Measurements from ENCODE around the gene QRFPR.
"Not testable (repeated sequence)": the region's sequence is repeated elsewhere in the genome, so short reads cannot be mapped to it uniquely, and the experiment has no call there.

The QRFPR gene

DNA sequence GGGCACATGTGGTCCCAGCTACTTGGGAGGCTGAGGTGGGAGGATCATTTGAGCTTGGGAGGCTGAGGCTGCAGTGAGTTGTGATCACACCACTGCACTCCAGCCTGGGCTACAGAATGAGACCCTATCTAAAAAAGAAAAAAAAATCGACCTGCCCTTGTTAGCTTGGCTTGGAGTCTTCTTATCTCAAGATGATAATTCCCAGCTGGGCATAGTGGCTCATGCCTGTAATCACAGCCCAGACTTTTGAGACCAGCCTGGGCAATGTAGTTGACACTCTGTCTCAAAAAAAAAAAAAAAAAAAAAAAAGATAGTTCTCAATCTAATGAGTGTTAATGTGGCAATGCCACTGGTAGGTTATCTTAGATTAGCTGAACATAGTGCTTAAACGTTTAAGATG is 41.0 kb downstream of the QRFPR start:
- DNase-seq (ENCODE audit: low read depth) = no peak

DNA sequence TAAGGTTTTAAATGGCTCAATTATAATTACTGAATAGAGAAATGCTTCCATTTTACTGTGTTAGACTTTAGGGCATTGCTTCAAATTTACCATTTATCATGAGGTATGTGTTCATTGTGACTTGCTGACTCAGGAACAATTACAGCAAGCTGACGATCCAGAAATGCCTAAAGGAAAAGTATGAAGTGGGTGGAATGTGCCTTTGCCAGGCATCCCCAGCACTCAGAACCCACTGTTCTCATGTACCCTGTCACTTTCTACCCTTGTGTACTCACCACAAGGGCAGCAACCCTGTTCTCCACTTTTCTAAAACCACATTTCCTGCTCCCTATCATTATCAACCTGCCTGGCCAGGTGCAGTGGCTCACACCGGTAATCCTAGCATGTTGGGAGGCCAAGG is 41.5 kb downstream of the QRFPR start:
- DNase-seq (ENCODE audit: low read depth) = no peak

DNA sequence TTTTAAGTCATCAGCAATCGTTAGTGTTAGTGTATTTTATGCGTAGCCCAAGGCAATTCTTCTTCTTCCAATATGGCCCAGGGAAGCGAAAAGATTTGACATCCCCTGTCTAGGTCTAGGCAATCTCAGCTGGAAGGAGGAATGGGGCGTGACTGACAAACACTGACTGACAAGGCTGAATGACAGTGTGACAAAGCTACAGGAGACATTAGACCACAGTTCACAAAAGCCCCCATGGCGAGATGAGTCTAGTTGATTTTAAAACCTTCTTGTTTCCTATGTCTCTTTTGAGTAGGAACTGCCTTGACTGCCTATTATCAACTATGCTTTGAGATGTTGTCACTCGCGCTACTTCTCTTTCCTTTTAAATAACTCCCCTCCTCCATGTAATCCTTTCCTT is 42.3 kb downstream of the QRFPR start:
- no peak for DNase-seq (ENCODE audit: low read depth)

DNA sequence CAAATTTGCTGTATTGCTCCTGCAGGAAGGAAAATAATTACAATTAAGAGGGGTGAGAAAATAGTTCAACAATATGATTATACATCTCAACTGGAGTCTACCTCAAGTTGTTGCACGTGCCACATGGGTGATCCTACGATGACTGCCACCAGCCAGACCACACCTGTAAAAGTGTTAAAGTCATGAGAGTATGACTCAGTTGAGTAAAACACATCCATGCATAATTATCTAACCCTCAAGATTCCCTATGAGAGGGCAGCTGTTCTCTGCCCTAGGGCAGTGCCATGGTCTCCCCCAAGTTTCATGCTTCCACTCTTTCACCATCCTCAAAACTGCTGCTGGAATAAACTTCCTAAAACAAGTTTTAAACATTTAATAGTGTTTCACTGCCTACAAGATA is 44.1 kb downstream of the QRFPR start:
- no peak for DNase-seq (ENCODE audit: low read depth)

DNA sequence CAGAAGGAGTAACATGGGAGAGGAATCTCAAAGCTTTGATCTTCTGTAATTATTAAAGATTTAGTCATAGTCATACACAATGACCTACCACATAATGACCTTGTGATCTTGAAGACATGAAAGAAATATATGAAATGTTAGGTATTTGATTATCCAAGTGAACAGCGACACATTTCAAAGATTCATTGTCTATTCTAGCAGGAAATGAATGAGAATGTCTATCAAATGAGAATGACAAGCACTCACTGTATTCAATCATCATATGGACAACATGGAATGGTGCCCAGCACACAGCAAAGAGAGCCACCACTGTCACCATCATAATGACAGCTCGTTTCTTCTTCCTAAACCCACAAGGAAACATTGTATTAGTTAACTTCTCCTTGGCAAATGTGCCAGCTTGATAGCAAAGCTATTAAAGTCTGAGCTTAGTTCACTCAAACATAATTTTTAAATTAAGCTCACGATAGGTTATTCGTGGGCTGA is 50.6 kb downstream of the QRFPR start:
- no peak for DNase-seq (ENCODE audit: low read depth)

DNA sequence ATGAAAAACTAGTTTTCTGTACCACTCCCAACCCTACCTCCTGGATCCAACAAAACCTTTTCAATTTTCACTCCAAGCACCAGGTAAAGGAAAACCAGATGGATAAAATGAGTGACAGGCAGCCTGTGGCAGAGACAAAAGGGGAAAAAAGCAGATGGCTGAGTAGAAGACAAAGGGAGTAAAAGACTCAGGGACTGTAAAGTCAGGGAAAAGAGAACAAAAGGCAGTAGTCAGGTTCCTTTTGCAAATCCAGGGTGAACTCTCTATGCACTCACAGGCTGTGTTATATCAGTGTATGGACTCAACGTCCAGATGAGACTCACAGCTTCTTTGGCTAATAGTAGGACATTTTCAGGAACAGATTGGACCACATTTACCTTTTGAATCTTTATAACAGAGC is 54.2 kb downstream of the QRFPR start:
- DNase-seq (ENCODE audit: low read depth) = no peak

DNA sequence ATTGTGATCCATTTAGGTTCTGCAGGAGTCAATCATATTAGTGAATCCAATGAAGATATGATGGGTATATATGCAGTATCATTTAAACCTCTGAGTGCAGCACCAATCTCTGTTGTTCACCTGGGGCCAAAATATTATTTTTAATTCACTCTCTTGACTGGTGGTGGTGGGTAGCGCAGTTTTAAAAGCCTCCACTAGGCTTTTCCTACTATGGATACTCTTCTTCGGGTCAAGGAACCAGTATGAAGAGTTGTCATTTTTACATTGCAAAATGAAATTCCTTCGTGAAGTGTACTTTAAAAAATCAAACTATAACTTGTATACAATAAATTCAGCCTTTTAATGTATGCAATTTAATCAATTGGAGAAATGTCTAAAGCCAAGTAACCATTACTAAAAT is 56.5 kb downstream of the QRFPR start:
- no peak for DNase-seq (ENCODE audit: low read depth)

DNA sequence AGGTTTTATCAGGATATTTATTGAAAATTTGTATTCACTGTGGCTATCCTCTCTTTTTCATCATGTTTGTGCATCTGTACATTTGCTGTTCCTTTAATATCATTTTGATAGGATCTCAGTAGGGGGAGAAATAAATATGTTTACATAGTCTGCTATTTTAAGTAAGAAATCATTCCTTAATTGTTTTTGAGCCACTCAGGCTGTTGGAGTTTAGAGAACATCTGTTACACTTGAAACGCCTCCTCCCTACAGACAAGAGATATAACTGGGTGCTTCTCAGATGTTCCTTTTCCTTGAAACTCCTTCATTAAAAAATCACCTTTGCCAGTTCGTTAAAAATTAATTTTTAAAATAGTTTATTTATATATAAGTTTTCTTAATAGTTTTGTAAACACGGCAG is 59.4 kb downstream of the QRFPR start:
- DNase-seq (ENCODE audit: low read depth) = no peak

DNA sequence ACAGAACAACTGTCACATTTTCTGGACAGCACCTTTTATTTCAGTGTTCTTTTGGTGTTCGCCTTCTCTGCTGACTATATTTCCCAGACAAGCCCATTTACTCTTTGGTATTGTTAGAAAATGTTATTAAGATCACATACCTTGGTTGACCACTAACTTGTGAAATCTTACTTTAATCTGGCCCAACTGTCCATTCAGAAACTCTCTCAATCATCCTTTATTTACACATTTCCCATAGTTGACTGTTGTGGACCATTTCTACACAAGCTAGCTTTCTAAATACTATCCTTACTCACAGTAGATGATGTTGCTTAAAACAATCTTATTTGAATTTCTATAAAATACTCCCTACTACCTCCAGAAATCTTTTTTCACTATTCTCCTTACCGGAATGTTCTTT is 64.7 kb downstream of the QRFPR start:
- no peak for DNase-seq (ENCODE audit: low read depth)

DNA sequence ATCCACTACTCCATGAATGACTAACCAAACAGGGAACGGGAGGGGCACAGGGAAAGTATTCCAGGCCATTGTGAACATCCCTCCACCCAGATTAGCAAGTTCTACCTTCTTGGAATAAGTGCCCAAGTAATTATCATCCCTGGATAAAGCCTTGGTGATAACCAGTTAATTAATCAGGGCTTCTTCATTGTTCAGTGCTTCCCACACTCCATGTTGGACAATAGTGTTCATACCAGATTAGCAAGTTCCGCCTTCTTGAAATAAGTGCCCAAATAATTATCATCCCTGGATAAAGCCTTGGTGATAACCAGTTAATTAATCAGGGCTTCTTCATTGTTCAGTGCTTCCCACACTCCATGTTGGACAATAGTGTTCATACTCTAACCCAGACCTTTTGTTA is 67.4 kb downstream of the QRFPR start:
- DNase-seq (ENCODE audit: low read depth) = not testable (repeated sequence)

DNA sequence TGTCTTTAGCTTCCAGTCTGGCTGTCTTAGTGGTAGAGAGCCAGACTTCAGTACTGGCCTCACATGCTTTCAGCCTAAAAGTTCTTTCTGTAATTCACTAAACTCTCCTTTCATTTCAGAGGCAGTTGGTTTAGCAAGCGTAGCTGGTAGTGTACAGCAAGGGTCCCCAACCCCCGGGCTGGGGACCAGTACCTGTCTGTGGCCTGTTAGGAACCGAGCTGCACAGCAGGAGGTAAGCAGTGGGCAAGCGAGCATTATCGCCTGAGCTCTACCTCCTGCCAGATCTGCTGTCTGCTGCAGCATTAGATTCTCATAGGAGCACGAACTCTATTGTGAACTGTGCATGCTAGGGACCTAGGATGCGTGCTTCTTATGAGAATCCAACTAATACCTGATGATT is 72.0 kb downstream of the QRFPR start:
- DNase-seq (ENCODE audit: low read depth) = no peak

DNA sequence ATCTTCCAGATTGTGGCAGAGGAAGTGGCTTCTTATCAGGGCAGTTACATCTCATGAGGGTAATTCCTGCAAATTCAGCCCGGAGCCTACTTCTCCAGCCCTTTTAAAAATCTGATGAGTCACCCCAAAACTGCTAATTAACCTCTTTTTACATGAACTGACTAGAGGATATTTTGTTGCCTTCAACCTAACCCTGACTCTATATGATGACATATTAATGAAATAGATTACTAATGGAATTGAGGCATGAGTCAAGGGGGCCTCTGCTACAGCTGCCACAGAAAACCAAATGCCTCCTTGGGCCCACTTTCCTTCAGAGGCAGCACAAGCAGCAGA is 72.5 kb downstream of the QRFPR start:
- no peak for DNase-seq (ENCODE audit: low read depth)

DNA sequence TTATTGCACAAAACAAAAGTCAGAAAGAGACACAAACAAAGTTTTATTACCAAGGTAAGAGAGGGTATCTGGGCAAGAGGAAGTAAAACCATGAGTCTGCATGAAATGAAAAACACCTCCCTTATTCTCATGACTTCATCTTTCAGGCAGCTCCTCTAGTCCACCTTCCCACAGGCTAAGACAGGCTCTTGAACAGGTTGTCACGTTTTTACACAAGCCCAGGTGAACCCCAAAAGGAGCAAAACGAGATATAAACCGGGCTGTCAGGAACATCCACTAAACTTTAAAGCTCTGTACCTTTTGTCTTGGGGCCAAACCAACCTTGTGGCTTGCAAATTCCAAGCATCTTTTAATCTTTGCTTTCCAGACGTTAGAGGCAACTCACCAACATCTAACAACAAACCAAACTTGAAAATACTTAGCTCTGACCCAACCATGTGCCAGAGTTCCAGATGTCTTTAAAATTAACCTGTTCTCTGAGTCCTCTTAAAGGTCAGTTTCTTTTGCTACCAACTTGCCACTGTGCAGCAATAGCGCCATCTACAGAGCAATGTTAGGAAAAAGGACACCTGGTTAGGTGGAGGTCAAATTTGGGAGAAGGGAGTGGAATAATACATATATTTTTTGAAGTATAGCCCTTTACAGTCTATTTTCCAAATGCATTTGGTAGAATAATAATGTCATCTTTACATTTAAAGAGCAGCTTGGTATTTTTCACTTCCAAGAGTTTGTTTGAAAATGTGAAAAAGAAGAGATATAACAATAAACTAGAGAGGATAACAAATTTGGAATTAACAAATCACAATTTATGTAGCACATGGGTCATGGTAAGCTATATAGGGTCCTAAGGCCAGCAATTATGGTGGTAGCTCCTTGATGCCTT is 73.1 kb downstream of the QRFPR start:
- no peak for DNase-seq (ENCODE audit: low read depth)

DNA sequence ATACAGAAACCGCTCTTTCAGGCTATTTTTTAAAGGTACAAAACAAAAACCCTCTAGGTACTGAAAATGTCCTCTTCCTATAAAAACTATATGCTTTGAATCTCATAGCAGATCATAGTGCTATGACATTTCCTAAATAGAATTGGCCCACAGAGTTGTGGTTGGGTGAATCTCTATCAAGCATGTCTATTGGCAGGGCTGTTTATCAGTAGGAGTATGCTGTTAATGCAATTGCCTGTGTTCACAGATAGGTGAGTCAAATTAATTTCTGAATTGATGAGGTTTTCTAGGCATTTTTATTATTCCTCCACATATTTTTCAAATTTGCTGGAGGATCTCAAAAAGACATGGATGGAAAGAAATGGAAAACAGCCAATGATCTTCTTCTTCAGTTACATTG is 73.9 kb downstream of the QRFPR start:
- no peak for DNase-seq (ENCODE audit: low read depth)

DNA sequence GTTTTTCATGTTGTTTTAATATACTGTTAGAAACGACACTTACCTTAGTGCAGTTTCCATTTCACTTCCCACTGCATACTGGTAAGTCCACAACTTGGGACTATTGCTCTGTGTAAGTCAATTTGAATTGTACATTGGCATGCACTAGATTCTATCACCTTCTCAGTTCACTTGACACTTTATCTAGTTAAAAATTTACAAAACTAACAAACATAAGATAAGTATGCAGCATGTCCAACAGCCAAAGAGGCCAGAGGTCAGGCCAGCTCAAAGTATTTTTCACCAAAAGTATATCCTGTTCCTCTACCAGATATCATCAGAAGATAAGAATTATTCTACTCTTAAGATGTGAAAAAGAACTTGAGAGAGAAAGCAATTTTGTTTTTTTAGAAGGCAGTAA is 75.9 kb downstream of the QRFPR start:
- no peak for DNase-seq (ENCODE audit: low read depth)

DNA sequence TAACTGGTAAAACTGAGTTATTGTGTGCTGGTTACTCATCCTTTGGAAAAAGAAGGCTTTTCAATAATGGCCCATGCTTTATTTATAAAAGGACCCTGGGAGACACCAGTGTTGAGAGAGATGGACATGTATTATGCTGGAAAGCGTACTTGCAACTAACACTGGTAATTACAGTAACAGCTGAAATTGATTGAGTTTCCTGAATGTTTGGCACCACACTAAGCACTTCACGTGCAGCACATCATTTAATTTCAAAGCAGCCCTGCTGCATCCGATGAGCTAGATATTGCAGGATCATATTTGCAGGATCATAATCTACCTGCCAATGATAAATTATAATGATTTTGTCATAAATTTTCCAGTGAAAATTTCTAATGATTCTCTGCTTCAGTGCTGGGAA is 81.5 kb downstream of the QRFPR start:
- no peak for DNase-seq (ENCODE audit: low read depth)

DNA sequence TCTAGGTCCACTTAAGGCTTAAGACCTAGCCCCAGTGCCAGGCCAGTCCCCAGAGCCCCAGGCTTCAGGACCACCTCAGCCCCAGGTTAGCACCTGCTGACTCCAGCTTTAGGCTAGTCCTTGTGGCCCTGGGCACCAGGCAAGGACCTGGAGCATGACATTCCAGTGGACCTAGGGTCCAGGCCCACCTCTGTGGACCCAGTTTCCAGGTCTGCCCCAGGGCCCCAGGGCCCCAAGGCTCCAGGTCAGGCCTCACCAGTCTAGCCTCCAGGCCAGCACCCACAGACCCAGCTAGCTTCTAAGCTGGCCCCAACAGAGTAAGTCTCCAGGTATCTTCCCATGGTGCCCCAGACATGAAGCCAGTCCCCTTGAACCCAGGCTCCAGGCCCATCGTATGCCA is 97.5 kb downstream of the QRFPR start:
- DNase-seq (ENCODE audit: low read depth) = no peak

DNA sequence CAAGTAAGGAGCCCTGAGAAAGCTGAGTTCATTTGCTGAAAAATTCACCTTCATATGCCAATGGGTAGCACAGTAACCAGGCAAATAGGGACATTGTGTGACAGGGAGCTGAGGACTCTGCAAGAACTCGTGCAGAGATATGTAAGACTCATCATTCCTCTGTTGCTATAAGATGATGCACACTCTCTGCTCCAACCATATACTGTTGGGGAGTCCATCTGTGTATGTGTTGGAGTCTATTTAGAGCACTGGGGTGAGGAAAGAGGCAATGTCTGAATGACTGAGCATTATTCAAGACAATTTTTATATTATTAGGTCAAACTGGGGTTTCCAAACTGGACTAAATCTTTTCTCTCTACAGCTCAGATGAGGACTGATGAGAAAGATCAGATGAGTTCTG is 100.4 kb downstream of the QRFPR start:
- DNase-seq (ENCODE audit: low read depth) = no peak

DNA sequence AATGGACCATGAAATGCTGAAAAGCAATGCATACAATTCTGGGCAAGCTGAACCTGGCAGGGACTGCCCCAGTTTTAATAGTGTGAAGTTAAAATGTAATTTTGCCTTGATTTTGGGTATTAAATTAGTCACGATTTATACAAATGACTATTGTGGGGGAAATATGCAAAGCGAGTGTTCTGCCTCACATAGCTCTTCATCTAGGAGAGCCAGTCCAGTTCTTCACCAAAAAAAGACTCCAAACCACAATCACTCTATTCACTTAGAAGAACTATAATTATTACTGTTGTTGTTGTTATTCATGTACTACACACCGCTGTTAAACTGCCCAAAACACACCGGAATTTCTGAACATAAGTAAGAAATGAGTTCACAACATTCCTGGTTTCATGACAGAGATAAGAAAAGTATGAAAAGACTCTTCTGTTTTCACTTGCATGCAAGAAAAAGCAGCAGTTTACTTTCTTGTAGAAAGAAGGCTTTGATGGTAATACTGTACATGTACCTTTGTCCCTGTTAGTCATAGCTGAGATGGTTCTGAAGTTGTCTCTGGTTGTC is 101.9 kb downstream of the QRFPR start:
- no peak for DNase-seq (ENCODE audit: low read depth)

Measured in stimulated activated CD8-positive, alpha-beta memory T cell treated with anti-CD3 and anti-CD28 coated beads, Interleukin-15, amount 100 ng/mL, for 1 hour (primary cell).